T follicular helper cell (primary cell): ENCODE results near the gene SLC37A4.
"Not testable (repeated sequence)": the region's sequence is repeated elsewhere in the genome, so short reads cannot be mapped to it uniquely, and the experiment has no call there.

Experiments
- DNase-seq: peaks from one replicate; pipeline ENCODE4 v3.0.0-alpha.2; 2020; ENCODE audit warnings: low read depth

SLC37A4 gene

GRCh38 chr11:119041821-119042514, 11.3 kb upstream of the SLC37A4 start:
- no peak for DNase-seq

DNA sequence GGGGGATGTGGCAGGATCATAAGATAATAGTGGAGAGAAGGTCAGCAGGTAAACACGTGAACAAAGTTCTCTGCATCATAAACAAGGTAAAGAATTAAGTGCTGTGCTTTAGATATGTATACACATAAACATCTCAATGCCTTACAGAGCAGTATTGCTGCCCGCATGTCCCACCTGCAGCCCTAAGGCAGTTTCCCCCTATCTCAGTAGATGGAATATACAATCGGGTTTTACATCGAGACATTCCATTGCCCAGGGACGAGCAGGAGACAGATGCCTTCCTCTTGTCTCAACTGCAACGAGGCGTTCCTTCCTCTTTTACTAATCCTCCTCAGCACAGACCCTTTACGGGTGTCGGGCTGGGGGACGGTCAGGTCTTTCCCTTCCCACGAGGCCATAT, 8.8 kb upstream of the SLC37A4 start:
- DNase-seq, result not testable (repeated sequence)

- no peak for DNase-seq
These were observed 8.2 kb upstream of the SLC37A4 start for GRCh38 chr11:119038884-119039283.

DNA sequence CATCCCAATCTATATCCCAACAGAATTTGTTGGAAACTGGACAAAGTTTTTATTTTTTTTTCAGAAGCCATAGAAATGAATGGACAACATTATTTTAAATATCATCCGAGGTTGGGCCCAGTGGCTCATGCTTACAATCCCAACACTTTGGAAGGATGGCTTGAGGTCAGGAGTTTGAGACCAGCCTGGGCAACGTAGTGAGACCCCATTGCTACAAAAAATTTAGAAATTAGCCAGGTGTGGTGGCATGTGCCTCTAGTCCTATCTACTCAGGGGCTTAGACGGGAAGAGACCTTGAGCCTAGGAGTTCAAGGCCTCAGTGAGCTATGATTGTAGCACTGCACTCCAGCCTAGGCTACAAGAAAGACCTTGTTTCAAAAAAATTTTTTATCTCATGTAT, 4.1 kb upstream of the SLC37A4 start:
- DNase-seq, result no peak

DNA sequence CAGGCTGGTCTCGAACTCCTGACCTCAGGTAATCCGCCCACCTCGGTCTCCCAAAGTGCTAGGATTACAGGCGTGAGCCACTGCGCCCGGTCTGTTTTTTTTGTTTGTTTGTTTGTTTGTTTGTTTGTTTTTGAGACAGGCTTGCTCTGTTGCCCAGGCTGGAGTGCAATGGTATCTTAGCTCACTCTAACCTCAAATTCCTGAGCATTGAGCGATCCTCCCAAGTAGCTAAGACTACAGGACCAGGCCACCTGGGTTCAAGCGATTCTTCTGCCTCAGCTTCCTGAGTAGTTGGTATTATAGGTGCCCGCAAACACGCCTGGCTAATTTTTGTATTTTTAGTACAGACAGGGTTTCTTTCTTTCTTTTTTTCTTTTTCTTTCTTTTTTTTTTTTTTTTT, 2.7 kb upstream of the SLC37A4 start:
- not testable (repeated sequence) for DNase-seq

DNA sequence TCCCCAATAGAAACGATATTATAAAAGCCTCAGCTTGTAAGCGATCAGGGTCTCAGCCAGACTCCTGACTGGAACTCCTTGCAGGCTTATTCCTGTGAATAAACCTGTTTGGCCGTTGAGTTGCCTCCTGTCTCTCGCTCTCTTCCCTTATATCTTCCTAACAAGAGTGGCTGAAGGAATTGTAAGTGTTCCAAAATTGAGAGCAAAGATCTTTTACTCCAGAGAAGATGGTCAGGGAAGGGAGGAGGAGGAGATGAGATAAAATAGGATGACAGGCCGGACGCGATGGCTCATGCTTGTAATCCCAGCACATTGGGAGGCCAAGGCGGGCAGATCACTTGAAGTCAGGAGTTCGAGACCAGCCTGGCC, 1.2 kb upstream of the SLC37A4 start:
- no peak for DNase-seq

DNA sequence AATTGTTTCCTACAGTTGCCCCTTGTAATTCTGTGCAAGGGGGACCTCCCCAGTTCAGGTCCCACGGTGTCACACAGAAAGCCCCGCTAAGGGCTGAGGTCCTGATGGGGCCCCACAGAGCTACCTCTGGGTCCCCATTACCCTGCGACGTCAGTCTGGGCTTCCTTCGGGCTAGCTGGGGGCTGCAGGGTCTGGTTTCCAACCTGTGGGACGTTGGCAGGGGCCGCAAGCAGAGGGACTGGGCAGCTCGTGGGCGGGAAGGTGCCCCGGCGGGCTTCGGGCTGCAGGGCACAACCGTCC, 698 bp downstream of the SLC37A4 start:
- no peak for DNase-seq

DNA sequence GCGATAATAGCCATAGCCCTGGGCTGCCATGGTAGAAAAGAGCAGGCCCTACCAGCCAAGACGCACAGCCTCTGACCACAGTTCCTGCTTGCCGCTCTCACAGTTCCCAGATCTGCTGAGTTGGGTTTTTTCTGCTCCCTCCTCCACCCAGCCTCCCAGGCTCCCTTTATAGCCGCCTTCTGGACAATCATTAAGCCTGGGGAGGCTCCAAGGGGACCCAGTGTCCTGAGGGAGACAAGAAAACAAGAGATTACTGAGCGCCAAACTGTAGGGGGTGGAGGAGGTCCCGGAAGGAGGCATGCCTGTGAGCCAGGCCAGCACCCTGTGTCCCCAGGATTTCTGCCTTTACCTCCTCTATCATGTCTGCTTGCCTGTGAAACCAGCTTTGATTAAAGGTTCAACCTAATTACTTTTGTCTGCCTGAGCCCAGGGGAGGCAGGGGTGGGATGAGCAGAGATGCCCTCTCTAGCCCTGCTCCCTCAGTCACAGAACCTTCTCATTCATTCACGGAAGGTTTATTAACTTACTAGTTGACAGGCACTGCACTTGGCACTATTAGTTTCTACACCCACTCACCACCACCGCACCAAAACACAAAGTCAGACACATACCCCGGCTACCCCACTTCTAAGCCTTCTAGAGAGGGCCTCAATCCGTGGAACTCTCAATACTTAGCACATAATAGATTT, 1.2 kb downstream of the SLC37A4 start:
- no peak for DNase-seq

GRCh38 chr11:119029069-119029339, 1.7 kb downstream of the SLC37A4 start:
- DNase-seq, result no peak

DNA sequence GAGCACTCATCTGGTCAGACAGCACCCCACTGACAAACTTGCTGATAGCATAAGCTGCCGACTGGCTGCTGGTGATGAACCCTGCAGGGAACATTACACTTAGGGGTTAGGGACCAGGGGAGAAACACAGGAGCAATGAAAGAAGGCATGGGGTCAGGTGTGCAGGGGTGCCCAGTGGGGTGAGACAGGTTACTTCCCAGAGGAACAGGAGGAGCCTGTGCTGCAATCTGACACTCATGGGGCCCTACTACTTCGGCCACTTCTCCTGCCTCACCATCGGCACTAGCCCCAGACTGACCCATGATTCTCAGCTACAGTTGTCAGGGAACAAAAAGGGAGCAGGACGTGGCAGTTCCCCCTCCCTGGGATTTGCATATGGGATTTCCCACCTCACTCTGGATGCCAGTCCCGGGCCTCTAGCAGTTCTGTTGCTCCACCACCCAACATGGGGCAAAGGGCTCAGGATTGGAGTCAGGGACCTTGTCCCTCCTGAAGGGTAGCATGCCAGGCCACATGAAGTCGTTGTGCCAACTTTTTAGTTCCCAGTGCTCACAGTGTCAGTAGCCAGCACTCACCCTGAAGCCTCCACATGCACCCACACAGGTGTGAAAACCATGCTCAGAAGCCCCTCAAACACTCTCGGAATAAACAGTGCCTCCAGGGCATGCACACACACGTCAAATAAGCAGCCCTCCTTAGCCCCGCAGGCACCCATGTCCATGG, 2.2 kb downstream of the SLC37A4 start:
- DNase-seq, result no peak

DNA sequence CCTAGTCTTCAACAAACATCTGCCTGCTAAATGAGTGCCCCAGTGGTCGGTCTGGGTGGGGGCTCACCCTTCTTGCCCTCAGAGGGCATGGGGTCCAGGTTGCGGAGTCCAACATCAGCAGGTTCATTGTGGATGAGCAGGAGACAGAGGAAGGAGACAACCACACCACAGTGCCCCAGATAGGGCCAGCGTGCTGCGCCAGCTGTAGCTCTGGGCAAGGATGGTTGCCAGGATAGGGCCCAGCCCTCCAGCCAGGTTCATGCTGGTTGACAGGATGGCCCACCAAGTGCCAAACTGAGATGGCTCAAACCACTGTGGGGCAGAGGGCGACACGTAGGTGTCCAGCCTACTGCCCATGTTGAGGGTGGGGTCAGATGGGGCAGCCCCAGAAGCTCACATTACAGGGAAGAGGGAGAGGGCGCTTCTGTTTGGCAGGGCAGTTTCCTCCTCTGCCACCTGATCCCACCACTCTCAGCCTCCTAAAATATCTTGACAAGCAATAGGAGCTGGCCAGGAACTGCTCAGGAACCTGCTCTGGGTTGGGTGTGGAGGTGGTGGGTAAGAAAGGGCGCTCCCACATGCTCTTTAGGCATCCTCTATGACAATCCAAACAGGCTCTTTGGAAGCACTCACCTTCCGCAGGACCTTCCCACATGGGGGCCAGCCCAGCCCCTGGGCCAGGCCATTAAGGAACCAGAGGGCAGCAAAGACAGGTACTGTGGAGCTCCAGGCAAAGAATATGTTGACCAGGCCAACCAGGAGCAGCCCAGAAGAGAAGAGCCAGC, 2.9 kb downstream of the SLC37A4 start:
- DNase-seq, result no peak

GRCh38 chr11:119026970-119027369, 3.7 kb downstream of the SLC37A4 start:
- DNase-seq, result no peak

DNA sequence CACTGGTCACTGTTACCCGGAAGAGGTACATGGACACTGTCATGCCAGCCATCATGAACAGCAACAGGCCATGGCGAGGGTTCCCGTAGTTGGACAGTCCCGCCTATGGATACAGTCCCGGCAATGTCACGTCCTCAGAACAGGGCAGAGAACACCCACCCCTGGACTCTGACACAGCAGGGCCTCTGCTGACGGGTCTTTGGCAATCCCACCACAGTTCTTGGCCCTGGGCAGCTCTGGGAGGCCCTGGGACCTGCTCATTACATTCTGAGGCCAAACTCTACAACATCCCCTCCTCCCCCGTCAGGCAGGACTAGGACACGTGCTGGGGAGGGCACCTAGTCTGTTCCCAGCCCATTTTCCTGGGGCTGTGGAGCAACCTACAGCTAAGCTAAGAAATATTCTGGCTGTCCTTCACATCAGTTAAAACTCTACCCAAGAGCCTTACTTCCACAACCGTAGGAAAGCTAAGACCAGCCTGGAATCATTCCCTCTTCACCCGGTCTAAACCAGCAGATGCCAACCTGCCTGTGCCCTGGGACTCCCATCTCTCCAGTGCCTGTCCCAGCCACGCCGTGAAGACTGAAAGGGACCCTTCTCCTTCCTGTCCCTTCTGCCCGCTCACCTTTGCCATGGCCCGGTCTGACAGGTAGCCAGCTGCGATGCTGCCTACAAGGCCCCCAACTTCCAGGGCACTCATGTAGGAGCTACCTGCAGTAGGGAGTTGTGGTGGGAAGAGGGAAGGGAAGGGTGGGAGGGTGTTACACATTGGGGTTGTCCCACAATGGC, 4.5 kb downstream of the SLC37A4 start:
- no peak for DNase-seq

- no peak for DNase-seq
These were observed 5.1 kb downstream of the SLC37A4 start for GRCh38 chr11:119025541-119025940.

DNA sequence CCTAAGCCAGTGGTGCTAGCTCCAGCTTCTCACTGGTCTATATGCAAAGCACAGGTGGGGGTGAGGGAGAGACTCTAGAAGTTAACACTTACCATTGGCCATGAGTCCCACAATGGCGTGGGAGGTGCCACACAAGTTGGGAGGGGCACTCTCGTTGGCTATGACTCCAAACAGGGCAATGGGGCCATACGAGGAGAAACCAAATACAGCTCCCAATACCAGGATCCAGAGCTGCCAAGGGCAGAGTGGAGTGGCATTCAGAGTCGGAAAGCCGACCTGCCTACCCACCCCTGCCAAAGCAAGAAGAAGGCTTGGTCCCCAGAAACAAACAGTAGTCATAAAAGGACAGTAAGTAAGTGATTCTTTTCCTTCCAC, 5.6 kb downstream of the SLC37A4 start:
- DNase-seq, result no peak

DNA sequence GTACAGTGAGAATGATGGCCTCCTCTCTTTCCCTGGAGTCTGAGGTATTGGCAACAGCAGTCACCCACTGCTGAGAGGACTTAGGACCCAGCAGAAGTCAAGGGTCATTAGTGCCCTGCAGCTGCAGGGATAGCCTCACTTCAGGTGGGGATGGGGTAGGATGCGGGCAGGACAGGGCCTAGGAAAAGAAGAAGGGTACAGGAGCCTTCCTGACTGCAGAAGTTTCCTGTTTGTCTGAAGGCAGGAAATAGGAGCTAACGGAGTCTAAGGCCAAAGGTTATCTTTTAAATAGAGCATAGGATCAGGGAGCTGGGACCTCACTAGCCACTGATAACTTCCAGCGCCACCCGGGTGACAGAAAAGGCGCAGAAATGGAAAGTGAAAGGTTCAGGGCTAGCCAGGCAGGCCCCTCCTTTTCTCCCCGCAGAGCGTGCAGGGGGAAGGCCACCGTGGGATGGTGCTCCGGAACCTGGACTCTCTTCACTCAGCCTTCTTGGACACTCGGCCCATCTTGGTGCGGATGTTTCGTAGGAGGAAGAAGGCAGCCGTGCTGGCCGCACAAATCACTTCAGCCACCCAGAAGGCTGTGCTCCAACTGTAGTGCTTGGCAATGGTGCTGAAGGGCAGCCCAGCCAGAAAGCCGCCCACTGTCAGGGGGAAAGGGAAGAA, 6.1 kb downstream of the SLC37A4 start:
- no peak for DNase-seq

DNA sequence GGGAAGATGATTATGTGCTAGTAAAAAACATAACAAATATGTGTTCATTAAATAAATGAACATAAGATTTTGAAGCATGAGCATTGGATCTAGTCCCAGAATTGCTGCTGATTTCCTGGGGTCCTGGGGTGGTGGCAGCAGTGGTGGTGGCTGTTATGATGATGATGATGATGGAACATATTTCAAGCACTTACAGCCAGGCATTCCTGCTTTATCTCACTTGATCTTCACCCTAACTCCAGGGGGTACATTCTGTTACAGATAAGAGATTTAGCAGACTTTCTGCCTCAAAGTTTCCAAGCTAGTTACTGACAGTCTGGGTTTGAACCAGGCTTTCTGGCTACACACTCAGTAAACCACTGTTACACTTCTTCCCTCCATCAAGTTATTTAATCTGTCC, 6.9 kb downstream of the SLC37A4 start:
- DNase-seq, result no peak

- no peak for DNase-seq
These were observed 9.0 kb downstream of the SLC37A4 start for GRCh38 chr11:119021631-119022030.

DNA sequence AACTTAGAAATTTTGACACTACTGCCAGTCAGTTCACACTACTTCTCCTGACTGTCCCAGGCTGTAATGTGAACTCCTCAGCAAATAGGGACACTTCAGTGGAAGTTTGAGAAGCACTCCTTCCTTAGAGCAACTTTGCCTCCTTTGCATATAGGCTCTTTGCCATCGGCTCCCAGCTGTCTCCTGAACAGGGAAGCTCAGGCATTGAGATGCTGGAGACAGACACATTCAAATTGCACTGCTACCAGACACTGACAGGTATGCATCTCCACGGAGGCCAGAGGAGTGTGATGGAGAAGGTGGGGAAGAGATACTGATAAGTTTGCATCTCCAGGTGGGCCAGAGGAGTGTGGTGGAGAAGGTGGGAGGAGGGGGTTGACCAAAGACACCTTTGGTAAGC, 10.7 kb downstream of the SLC37A4 start:
- DNase-seq, result no peak

GRCh38 chr11:119018074-119018938, 12.4 kb downstream of the SLC37A4 start, which contains the start of the genes RPS25 and TRAPPC4:
Gene RPS25, minus strand, starts transcription at chr11:119018343. Its CDS starts 59 bp downstream, at chr11:119018284.
Gene TRAPPC4, plus strand, starts transcription at chr11:119018766. Its CDS starts 30 bp downstream, at chr11:119018796.
- peak; percentile 94 for DNase-seq
